ENCODE data around the gene THAP4.
A peak's percentile ranks its signal among the peaks of the same experiment; 100 is the strongest.

THAP4 gene

DNA sequence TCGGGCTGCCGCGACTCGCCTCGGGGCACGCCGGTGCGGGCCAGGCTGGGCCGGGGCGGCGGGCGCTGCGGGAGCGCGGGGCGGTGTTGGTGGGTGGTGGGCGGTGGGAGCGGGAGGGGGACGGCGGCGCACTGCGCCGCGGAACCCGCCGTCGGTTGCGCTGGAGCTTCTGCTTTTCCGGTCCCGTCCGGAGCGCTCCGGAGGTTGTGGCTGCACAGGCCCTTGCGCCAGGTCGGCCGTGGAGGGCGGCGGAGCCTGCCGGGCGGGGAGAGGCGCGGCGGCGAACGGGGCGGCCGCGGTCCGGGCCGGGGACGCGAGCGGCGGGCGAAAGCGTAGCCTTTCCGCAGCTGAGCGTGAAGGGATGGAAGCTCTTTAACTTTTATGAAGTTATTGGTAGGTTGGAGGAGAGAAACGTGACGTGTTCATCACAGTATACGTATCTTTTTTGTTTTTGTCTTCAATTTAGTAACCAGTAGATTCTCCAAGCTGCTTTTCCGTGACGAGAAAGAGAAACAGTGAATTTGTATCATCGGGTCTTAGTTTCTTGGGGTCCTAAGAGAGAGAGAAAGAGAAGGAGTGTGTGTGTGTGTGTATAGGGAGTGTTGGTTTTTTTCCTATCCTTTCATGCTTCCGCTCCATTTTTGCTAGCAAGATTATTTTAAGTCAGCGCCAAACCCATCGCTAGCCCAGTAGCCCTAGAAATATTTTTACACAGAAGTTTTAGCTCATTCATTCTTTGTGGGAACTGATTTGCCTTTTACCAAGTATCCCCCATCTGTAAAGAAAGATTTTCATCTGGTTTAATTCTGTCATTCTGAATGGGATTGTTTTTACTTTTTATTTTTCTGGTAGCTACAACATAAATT lies 1.1 kb upstream of the THAP4 start:
- DNase-seq = no peak

DNA sequence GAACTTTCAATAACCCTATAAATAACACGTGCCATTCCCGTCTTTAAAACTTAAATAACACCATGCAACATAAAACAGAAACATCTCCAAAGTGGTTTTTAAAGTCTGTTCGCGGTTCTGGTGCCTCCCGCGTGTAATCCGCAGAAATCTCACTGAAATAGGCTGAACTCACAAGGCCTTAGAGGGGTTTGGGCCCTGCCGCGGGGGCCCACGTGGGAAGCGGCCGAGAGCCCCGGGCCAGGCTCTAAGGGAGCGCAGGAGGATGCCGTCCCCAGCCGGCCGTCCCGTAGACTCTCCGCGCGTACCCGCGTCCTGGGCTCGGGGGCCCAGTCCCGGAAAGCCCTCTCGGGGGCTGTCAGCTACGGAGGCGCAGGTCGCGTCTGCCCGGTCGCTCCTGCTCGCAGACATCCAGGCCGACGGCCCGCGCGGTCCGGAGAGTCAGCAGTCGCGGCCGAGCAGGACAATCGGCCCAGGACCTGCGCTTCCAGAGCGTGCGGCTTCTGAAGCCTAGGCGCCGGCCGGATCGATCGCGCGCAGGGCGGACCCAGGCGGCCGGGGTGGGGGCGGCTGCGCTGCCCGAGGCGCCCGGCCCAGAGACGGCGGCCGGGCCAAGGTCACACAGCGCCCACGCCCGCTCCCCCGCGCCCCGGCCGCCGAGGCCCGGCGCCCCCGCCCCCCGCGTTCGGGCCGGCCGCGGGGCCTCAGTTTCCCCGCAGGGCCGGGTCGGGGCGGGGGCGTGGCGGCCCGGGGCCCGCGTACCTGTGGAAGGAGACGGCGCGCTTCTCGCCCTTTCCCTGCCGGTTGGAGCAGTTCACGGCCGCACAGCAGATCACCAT lies 558 bp downstream of the THAP4 start:
- DNase-seq = peak in 1 of 2 experiments; percentile 15

DNA sequence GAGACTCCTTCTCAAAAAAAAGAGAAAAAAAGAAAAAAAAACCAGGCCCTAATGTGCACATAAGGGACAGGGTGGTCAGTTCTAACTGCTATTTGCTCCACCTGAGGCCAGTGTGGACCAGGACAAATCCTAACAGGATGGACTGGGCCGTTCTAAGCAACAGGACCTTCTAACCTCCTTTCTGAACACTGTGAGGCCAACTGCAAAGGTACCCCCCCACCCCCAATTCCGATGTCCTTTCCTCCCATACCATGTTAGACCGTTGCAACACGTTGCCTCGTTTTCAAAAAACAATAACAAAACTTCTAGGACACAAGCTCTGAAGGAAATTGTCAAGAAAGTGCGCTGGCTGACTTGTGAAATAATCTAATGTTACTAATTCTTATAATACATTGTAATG lies 1.2 kb downstream of the THAP4 start:
- DNase-seq = no peak

DNA sequence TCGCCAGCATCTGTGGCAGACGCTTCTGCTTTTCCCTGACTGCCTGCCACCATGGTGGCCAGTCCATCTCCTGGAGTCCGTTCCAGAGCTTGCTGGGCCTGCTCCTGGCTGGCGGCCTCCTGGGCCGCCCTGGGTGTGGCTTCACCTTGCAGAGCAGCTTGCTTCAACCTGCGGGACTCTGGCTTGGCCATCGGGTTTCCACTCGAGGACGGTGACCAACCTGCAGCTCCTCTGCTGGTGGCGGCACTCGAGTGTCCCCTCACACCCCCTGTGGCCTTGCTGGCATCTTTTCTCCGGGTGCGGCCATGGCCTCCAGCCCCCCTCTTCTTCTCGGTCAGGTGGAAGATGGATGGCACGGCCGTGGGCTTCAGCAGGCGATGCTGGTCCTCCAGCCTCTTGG lies 3.4 kb downstream of the THAP4 start:
- no peak for DNase-seq

DNA sequence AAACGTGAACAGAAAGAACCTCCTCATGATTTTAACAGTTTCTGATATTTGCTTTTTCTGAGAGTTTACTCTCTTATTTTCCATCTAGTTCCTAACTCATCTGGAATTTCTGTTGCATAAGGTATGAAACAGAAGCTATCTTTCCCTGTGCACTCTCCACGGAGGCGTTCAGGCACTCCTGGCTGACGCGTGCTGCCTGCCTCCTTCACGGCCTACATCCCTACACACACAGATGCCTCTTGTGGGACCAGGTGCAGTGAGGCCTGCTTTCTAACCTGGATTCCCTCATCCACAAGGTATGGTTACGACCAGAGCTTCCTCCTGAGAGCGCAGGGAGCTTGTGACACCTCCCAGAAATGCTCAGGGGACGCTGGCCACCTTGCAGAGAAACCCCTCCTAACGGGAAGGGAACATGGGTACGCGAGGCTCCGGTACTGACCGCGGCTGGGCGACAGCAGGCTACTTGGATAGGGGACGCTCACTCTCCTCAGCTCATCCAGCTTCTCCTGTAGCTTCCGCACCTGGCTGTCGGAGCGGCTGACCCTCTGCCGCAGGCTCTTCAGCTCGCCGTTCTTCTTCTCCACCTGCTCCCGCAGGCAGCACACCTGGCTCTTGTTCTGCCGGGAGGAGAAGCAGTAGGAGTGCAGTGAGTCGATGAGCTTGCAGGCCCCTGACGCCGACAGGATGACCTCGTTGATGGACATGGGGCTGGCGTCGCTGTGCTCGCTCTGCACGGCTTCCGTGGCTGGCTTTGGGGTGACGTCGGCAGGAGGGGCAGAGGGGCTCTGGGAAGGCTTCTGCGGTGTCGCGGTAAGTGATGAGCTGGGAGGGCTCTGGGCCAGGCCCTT lies 4.3 kb downstream of the THAP4 start:
- DNase-seq = no peak

DNA sequence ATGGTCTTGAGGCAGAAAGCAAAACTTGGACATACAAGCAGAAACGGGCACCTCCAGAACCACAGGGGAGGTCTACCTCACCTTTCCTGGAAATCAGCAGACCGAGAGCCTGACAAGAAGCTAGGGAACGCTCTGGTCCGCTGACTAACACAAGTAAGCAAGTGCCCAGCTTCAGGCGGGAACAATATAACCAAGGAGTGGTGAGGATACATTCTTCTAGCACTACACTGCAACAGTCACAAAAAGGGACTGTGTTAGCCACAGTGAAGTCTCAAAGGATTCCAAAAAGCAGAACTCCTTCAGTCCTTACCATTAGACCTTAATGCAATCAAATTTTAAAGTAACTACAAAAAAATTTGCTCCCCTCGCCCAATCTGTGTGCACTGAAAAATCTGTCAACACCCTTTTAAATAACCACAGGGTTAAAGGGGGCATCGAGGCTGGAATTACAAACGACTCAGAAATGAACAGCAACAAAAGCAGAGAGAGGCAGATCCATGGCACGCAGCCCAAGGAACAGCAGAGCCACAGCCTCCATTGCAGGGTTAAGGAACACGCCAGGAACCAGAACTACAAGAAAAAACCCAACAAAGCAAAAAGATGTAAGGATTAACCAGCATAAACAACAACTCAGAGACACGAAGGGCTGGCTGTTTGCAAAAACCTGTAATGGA lies 7.1 kb downstream of the THAP4 start:
- DNase-seq = no peak

DNA sequence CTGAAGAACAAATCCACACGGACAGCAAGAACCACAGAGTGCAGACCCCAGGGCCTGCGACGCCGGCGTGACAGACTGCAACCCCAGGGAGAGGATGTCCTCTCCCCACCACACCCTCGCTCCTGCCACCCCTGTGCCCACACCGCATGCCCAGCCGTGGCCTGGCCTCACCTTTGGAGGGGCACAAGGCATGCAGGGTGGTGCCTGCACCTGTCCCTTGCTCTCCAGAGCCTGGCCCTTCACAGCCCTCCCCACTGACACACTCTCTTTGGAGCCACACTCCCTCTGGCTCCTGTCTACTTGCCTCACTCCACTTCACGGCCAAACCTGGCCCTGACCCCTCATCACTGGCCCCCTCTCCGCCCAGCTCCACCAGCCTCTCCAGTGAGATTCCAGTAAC lies 9.3 kb downstream of the THAP4 start:
- DNase-seq = no peak

DNA sequence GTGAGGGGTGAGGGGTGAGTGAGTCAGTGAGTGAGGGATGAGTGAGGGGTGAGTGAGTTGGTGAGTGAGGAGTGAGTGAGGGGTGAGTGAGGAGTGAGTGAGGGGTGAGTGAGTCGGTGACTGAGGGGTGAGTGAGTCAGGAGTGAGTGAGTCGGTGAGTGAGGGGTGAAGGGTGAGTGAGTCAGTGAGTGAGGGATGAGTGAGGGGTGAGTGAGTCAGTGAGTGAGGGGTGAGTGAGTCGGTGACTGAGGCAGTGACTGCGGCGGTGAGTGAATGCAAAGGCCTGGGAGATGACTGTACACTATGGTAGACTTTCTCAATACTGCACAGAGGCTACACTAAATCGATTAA lies 16.6 kb downstream of the THAP4 start:
- DNase-seq = no peak

DNA sequence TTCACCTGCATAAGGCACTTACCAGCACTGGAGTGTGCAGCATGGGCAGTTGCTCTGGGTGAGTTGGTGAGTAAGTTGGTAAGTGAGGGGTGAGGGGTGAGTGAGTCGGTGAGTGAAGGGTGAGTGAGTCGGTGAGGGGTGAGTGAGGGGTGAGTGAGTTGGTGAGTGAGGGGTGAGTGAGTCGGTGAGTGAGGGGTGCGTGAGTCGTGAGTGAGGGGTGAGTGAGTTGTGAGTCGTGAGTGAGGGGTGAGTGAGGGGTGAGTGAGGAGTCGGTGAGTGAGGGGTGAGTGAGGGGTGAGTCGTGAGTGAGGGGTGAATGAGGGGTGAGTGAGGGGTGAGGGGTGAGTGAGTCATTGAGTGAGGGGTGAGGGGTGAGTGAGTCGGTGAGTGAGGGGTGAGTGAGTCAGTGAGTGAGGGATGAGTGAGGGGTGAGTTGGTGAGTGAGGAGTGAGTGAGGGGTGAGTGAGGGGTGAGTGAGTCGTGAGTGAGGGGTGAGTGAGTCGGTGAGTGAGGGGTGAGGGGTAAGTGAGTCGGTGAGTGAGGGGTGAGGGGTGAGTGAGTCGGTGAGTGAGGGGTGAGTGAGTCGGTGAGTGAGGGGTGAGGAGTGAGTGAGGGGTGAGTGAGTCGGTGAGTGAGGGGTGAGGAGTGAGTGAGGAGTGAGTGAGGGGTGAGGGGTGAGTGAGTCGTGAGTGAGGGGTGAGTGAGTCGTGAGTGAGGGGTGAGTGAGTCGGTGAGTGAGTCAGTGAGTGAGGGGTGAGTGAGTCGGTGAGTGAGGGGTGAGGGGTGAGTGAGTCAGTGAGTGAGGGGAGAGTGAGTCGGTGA lies 17.1 kb downstream of the THAP4 start:
- no peak for DNase-seq

DNA sequence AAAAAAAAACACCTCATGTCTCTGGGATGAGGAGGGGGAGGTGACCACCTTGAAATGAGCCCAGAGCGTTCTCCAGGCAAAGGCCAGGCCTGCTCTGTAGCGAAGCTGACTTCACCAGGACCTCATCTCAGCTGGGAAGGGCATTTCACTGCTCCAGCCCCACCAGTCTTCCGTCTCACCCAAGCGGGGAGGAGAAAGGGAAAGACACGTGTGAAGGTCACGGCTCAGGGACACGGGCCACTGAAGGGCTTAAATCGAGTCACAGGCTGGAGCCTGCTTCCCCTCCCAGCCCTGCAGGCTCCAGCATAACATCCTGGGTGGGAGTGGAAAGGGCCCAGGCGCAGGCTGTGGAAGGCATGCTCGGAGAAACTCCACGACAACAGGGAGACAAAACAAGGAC lies 18.1 kb downstream of the THAP4 start:
- no peak for DNase-seq

DNA sequence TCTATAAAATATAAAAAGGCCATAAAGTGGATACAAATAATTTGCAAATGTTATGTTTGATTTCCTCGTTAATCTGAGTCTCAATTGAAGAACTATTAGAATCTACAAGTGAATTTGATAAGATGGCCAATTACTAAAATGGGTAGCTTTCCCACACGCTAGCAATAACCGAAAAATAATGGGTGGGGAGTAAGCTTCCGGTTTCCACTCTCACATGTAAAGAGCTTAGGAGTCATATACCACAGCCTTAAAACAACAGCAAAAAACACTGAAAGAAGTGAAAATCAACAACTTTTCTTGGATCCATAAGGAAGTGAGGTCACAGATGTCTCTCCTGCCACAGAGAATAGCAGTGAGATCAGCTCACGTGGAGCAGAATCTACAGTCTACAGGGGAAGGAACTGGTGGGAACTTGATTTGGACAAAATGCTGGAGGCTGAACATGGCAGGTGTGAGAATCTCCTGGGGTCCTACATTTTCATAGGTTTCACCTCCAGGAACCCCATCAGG lies 18.6 kb downstream of the THAP4 start:
- DNase-seq = no peak

DNA sequence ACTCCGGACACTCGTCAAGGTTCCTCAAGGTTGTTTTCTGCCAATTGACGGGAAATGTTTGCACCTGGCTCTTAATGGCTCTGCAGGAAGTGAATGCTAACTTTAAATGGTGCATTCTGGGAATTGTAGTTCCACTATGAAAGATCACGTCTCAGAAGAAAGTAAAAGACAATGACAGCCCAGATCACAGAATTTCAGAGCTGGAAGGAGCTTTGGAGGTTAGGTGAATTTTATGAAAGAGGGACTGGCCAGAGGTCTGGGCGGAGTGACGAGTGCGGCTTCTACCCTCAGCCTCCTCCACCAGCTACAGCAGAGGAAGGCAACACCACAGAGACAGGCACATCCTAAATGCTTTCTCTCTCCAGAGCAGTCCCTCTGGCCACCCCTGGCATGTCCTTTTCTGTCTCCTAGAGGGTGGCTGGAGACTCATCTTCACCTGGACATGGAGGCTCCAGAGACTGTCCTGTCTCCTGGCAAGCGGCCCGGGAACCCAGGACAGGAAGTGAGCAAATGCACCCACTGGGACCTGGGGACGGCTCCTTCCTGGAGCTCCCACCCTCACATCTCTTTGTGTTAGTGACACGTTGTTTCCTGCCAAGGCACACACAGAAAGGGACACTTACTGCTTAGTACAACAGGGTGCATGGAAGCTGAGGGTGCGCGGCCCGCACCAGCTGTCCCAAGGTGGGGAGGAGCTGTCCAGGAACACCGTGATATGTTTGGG lies 19.4 kb downstream of the THAP4 start:
- peak; percentile 88 to 93 for DNase-seq

DNA sequence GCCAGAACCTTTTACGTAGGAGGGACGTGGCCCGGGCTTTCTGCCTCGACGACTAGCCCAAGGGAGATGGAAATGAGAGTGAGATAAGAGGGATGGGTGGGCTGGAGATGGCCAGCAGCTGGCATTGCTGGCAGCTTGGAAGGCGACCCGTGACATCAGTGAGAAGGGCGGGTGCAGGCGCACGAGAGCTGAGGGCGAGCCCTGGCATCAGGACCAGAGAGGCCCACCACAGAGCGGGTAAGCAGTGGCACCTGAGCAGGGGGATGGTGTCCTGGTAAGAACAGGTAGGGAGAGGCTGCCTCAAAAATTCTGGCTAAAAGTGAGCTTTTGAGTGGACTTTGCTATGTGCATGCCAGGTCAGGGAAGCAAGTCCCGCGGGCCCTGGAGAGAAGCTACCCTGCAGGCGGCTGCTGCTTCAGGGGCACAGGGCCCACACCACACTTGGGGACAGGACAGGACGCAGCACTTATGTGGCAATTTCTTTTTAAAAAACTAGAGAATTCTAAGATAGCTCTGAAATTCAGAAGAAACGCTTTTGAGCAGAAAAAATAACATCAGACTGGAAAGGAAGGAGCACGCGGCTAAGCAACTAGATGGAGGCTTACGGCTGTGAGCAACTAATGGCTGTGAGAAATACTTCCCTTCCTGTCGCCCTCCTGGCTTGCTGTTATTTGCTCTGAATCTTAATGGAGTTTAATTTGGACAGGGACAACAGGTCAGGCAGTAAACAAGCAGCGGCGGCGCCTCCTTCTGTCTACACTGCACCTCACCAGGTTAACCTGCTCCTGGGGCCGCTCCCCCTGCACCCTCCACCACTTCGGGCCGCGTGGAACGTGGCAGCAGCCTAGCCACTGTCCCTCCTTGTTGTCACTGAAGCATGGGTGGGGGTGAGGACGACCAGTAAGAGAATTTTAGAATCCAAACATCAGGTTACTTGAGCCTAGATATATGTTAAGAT lies 20.5 kb downstream of the THAP4 start:
- peak; percentile 42 to 78 for DNase-seq

DNA sequence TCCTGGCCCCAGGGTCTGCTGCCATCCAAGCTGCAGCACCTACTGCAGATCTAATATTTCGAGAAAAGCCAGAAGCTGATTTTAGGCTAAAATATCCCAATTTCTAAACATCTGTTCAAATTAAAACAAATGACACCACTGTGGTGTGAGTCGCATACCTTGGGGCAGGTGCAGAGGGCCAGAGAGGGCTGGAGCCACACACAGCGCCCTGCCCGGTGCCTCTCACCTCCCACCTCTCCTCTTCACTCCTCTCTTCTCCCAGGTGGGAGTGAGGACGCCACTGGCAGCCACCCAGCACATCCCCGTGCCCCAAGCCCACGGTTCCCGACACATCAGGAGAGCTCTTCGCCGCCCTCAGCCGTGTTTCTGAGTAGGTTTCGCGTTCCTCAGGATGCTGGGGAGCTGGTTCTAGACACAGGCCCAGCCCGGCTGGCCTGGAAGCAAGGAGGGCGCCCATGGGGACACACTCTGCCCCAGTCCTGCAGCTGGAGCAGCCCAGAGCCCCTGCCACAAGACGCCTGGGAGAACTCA lies 21.4 kb downstream of the THAP4 start:
- DNase-seq = no peak

DNA sequence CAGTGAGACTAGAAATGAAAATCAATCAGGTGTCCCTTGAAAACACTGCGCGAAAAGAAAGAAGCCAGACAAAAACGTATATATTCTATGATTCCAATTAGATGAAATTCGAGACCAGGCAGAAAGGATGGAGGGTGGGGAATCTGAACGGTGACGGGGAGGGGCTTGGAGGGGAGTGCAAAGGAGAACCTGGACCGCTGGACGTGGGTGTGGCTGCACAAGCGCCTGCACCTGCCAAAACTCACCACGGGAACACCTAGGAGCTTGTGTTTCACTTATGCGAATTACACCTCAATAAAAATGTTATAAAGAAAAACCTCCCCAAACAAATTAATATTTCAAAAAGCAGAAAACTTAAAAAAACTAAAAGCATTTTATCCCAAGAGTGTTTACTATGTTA lies 21.9 kb downstream of the THAP4 start:
- DNase-seq = peak in 1 of 2 experiments; percentile 17

DNA sequence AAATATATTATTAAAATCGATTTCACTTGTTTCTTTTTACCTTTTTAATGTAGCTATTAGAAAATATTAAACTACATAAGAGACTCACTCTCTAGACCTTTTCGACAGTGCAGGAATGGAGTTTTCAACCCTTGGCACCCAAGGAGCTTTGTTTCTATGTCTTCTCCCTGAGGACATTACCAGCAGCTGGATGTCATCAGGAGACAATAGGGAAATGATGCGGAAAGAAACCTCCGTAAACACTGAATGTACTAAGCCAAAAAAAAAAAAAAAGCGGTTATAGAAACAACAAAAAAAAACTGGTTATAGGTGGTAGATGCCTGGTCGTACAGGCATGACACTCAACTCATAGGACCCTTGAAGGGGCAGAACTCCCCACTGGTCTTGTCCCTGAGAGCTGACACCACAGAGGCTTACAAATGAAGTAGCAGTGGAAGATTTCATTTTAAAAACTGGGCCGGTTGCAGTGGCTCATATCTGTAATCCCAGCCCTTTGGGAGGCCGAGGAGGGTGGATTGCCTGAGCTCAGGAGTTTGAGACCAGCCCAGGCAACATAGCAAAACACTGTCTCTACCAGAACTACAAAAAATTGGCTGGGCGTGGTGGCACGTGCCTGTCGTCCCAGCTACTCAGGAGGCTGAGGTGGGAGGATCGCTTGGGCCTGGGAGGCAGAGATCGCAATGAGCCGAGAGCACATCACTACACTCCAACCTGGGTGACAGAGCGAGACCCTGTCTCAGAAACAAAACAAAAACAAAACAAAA lies 23.8 kb downstream of the THAP4 start:
- DNase-seq = peak in 1 of 2 experiments; percentile 12

DNA sequence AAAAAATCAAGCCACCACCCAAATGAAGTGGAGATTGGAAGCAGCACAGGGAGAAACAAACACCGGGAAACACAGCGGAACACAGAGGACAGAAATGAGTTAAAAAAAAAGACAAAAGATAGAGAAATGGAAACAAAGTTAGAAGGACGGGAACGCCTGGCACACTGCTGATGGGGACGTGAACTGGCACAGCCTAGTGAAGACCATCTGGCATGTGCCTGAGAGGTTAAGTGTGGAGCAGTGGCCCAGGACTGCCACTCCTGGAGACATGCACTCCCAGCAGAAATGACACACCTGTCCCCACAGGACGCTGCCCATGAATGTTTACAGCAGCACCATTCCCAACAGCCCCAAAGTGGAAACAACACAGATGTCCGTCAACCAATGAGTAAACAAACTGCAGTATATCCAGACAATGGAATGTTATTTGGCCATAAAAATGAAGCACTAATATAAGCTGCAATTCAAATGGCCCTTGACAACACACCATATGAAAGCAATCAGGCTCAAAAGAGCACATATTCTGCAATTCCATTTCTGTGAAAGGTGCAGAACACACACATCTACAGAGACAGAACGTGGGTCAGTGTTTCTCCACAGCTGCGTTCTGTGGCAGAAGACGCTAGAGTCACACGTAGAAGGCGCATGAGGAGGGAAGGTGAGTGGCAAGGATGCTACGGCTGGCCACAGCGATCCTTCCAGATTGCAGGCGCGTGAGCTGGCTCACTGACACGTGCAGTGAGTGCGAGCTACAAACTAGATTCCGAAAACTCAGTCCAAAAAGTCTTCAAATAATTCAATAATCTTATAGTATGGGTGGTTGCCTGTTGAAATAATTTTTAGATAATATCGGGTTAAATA lies 24.6 kb downstream of the THAP4 start:
- peak in 1 of 2 experiments; percentile 11 for DNase-seq

Data from NCI-H2081 (cell line).